Fibroblast of skin of right quadriceps (primary cell): ENCODE measurements around the gene ZNF546.
"Not testable (repeated sequence)": the region's sequence is repeated elsewhere in the genome, so short reads cannot be mapped to it uniquely, and the experiment has no call there.

Source experiments
- DNase-seq: peaks from one replicate; pipeline ENCODE4 v3.0.0-alpha.2; 2013

The ZNF546 gene

DNA sequence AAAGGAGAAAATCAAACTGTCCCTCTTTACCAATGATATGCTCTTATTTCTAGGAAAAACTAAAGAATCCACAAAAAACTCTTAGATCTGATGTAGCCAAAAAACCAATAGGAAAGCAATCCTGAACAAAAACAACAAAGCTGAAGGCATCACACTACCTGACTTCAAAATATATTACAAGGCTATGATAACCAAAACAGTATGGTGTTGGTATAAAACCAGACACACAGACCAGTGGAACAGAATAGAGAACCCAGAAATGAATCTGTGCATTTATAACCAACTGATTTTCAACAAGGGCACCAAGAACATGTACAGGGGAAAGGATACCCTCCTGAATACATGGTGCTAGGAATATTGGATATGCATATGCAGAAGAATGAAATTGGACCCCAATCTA, 9.7 kb upstream of the ZNF546 start:
- no peak for DNase-seq

DNA sequence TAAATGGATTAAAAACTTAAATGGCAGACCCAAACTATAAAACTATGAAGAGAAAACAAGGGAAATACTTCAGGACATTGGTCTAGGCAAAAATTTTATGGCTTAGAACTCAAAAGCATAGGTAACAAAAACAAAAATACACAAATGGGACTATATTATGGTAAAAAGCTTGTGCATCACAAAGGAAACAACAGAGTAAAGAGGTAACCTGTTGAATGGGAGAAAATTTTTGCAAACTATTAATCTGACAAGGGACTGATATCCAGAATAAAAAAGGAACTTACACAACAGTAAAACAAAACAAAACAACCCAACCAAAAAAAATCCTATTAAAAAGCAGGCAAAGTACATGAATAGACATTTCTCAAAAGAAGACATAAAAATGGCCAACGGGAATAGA, 9.3 kb upstream of the ZNF546 start:
- DNase-seq: no peak

DNA sequence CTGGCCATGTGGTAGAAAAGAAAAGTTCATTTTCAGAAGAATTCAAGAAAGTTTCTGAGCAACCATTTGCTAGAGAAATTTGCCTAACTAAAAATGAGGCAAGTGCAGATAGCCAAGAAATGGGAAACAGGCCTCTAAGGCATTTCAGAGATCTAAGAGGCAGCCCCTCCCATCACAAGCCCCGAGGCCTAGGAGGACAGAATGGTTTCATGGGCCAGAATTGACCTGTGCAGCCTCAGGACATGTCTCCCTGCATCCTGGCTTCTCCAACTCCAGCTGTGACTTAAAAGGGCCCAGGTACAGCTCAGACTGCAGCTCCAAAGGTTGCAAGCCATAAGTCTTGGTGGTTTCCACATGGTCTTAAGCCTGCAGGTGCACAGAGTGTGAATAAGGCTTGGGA, 3.3 kb upstream of the ZNF546 start:
- DNase-seq: no peak

DNA sequence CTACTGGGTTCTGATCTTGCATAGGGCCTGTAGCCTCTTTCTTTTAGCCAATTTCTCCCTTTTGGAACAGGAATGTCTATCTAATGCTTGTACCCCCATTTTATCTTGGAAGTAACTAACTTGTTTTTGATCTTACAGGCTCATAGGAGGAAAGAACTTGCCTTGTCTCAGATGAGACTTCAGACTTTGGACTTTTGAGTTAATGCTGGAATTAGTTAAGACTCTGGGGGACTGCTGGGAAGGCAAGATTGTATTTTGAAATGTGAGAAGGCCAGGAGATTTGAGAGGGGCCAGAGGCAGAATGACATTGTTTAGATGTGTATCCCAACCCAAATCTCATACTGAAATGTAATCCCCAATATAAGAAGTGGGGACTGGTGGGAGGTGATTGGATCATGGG, 2.5 kb upstream of the ZNF546 start:
- DNase-seq: no peak

DNA sequence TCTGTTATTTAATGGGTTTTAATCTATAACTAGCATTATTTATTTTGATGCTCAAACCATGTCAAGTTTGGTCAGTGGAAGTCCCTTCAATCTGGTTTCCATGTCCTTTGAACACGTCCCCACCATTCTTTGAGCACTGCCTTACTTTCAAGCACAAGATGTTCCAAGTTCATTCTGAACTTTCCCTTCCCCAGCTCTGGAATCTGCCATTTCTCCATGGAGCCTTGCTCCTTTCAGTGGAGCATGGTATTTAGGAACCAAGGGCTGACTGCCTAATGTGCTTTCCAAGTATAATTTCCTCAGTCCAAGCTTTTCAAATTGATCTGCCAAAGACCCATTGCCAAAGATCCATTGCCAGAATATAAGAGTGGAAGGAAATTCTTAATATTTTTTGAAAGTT, 1.1 kb upstream of the ZNF546 start:
- no peak for DNase-seq

DNA sequence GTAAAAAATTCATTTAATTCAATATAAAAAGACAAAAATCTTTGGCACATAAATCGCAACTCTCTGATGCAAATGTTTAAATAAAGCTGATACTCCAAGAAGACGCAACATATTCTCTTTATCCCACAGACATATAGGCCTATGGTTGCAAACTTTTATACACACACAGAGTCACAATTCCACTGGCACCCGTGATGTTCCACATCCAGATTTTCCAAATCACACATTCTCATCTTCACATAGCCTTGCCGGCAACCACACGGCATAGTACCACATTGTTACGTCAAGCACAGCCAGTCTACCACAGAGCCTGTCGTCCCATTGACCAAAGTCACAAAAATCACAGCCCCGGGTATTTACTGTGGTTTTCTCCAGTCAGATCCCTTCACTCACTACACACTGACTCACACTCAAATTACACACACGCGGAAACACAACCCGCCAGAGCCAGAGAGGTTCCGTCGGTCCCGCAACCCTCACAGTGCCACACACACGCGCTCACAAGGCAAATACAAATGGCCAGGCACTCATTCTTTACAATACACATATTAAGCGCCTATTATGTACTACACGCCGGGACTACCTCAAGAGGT, 546 bp upstream of the ZNF546 start:
- DNase-seq: peak; percentile 57

DNA sequence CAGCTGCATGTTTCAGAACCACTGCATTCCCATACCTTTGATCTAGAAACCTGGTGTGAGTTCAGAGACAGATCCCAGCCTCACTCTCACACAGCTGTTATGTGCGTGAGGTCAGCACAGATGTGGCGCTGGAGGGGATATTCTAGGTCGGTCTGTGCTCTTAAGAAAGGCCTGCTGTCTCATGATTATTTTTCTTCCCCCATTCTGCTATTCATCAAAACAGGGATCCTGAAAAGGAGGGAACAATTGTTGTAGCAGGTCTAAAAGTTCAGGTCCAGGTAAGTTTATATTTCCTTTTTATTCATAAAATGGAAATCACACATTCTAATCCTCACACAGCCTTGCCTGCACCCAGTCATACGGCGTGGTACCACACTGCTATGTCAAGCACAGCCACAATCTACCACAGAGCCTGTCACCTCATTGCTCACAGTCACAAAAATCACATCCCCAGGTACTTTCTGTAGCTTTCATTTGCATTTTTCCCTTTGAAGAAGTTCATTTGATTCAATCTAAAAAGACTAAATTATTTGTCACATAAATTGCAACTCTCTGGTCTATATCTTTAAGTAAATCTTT, 867 bp downstream of the ZNF546 start:
- DNase-seq: peak; percentile 4

DNA sequence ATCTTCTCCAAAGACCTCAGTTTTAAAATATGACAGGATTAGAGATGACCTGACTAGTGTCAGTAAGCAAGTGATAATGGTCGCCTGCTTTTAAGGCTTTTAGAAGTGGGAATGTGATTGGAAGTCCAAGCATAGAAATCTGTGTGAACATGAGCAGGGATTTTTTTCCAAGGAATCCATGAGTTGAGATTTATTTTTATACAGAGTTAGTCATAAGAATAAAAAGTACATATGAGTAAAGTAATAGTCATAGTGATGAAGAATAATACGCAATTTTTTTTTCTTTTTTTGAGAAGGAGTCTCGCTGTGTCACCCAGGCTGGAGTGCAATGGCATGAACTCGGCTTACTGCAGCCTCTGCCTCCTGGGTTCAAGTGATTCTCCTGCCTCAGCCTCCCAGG, 1.6 kb downstream of the ZNF546 start:
- DNase-seq: peak; percentile 3

DNA sequence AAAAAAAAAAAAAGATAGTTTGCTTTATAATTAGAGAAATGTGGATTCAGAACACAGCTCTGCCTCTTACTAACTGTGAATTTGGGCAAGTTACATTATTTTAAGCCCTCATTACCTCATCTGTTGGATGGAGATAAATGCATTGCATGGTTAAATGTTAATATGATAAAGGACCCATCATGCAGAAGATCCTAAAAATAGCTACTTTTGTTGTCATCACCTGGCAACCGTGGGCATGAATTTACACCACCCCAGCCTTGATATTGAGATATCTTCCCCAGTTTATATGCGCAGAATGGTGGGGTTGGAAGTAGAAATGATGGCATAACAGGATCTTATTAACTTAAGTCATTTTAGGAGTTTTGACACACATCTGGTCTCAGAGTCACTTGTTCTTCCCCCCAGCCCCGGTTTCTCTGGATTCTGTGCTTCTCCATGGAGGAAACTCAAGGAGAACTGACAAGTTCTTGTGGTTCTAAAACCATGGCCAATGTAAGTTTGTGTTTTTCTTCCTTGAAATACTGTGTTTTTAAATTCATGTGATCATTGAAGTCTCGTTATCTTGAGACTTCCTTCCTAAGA, 8.9 kb downstream of the ZNF546 start:
- no peak for DNase-seq

DNA sequence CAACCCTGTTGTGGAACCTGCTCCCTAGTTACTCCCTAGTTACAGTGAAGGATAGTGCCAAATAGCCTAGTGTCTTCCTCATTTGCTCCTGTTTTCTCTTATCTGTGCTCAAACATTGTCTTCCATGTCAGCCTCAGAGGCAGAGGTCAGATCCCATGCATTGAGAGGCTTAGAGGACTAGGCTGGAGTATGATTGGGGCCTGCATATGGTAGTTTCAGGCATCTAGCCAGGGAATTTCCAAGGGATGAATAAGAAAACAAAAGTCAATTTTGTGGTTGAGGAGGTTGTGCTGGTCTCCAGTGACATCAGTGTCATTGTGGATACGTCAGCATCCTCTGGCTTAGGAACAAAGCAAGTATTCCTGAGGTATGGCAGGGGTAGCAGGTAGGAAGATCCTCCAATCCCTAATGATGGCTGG, 9.4 kb downstream of the ZNF546 start:
- DNase-seq: peak; percentile 62

DNA sequence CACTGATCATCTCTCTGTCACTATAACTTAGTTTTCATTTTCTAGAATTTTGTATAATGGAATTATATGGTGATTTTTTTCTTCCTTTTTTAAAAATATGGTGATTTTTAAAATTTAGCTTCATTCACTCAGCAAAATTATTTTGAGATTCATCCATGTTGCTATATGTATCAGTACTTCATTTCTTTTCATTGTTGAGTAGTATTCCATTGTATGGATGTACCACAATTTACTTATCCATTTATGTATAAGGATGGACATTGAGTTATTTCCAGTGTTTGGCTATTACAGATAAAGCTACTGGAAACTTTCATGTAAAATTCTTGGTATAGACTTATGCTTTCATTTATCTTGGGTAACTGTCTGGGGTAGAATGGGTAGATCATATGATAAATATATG, 12.8 kb downstream of the ZNF546 start:
- no peak for DNase-seq

DNA sequence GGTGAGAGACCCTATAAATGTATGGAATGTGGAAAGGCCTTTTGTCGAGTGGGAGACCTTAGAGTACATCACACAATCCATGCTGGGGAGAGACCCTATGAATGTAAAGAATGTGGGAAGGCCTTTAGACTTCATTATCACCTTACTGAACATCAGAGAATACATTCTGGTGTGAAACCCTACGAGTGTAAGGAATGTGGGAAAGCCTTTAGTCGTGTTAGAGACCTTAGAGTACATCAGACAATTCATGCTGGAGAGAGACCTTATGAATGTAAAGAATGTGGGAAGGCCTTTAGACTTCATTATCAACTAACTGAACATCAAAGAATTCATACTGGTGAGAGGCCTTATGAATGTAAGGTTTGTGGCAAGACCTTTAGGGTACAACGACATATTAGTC, 17.1 kb downstream of the ZNF546 start:
- DNase-seq: no peak

DNA sequence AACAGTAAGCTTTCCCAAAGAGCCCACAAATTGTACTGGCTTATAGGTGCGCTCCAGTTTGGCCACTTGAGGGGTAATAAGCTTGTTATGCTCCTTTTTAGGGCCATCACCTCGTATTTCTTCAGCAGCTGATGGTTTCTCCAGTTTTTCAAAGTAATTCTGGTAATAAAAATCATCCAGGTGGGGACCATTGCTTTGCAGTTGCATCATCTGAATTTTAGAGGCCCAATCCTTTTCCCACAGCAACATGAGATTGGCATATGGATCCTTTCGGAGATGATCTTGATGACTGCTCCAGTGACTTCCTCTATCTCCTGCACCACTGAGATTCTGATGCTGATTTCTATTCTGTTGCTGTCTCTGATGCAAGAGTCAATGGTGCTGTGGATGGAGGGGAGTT, 27.1 kb downstream of the ZNF546 start:
- DNase-seq: no peak

DNA sequence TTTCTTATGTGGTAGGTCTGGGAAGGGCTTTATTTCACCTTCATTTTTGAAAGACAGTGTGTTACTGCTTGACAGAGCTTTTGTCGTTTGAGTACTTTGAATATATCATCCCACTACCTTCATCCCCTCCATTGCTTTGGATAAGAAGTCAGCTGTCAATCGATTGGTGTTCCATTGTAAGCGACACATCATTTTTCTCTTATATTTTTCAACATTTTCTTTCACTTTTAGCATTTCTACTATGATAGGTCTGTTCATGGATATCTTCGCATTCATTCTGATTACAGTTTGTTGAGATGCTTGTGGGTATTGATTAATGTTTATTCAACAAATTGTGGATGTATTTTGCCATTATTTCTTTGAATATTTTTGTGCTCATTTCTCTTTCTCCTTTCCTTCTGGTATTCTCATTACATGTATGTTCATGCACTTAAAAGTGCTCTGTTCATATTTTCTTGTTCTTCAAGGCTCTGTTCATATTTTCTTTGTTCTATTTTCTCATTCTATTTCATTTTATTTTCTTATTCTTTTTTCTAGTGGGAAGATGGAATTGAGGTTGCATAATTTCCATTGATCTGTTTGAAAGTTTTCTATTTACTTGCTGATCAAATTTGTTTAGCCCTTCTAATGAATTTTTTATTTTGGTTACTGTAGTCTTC, 29.2 kb downstream of the ZNF546 start:
- no peak for DNase-seq

DNA sequence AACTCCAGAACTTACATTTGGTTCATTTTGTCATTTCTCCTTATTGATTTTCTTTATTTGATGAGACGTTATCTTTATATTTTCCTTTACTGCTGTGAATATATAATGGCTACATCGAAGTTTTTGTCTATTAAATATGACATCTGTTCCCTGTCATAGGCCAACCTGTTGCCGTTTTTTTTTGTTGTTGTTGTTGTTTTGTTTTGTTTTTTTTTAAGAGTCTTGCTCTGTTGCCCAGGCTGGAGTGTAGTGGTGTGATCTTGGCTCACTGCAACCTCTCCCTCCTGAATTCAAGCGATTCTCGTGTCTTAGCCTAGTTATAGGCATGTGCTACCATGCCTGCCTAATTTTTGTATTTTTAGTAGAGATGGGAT, 29.7 kb downstream of the ZNF546 start:
- DNase-seq: no peak

DNA sequence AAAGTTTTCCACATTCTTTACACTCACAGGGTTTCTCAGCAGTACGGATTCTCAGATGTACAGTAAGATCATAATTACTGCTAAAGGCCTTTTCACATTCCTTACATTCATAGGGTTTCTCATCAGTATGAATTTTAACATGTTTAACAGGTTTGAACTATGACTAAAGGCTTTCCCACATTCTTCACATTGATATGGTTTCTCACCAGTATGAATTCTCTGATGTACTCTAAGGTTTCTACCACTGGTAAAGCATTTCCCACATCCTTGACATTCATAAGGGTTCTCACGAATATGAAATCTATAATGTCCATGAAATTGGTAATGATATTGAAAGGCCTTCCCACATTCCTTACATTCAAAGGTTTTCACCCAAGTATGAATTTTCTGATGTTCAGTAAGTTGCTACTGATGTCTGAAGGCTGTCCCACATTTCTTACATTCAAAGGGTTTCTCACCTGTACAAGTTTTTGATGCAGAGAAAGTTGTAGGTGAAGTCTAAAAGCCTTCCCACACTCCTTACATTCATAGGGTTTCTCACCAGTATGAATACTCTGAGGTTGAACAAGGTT, 37.2 kb downstream of the ZNF546 start:
- no peak for DNase-seq

DNA sequence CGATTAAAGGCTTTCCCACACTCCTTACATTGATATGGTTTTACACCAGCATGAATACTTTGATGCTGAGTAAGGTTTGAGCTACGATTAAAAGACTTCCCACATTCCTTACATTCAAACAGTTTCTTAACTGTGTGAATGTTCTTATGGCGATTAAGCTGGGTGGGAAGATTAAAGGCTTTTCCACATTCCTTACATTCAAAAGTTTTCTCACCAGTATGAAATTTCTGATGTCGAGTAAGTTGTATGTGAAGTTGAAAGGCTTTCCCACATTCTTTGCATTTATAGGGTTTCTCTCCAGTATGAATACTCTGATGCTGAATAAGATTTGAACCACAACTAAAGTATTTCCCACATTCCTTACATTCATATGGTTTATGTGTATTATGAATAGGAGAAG, 39.1 kb downstream of the ZNF546 start:
- peak; percentile 17 for DNase-seq

DNA sequence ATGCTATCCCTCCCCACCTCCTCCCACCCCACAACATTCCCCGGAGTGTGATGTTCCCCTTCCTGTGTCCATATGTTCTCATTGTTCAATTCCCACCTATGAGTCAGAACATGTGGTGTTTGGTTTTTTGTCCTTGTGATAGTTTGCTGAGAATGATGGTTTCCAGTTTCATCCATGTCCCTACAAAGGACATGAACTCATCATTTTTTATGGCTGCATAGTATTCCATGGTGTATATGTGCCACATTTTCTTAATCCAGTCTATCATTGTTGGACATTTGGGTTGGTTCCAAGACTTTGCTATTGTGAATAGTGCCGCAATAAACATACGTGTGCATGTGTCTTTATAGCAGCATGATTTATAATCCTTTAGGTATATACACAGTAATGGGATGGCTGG, 41.2 kb downstream of the ZNF546 start:
- not testable (repeated sequence) for DNase-seq

DNA sequence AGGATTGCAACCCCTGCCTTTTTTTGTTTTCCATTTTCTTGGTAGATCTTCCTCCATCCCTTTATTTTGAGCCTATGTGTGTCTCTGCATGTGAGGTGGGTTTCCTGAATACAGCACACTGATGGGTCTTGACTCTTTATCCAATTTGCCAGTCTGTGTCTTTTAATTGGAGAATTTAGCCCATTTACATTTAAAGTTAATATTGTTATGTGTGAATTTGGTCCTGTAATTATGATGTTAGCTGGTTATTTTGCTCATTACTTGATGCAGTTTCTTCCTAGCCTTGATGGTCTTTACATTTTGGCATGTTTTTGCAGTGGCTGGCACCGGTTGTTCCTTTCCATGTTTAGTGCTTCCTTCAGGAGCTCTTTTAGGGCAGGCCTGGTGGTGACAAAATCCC, 44.9 kb downstream of the ZNF546 start:
- not testable (repeated sequence) for DNase-seq

DNA sequence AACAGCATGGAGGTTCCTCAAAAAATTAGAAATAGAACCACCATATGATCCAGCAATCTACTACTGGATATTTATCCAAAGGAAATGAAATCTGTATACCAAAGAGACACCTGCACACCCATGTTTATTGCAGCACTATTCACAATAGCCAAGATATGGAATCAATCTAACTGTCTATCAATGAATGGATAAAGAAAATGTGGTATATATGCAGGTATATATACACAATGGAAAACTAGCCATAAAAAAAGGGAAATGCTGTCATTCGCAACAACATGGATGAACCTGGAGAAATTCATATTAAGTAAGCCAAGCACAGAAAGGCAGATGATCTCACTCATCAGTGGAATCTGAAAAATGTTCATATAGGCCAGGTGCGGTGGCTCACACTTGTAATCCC, 56.6 kb downstream of the ZNF546 start:
- DNase-seq: no peak

DNA sequence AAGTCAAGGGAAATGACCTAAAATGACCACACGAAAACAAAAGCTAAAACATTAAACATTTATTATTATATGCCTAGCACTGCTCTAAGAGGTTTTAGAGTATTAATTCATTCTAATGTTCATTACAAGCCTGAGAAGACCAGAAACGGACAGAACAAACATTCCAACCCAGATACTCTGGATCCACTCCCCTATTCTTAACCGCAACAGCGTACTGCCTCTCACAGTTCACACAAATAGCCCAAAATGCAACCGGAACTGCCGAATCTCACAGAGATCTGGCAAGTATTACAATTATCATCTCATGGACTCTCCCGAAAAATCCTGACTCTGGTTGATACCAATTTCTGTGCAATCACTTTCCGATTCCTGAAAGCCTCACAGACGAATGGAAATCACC, 57.8 kb downstream of the ZNF546 start:
- no peak for DNase-seq

DNA sequence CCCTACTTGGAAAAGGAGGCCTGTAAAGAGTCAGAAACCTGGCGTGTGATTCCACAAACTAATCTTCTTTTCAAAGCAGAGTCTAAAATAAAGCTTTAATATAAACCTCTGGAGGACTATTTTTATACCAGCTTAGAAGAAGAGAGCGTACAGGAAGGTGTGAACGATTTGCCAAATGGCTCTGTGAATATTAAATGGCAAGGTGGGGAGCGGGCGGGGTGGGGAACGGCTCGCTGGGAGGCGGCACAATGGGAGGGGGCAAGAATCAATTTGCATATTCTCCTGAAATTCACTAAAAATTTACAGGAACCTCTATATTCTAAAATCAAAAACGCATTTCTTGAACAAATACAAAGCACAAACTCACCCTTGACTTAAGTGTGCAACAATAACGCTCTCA, 58.2 kb downstream of the ZNF546 start:
- no peak for DNase-seq

DNA sequence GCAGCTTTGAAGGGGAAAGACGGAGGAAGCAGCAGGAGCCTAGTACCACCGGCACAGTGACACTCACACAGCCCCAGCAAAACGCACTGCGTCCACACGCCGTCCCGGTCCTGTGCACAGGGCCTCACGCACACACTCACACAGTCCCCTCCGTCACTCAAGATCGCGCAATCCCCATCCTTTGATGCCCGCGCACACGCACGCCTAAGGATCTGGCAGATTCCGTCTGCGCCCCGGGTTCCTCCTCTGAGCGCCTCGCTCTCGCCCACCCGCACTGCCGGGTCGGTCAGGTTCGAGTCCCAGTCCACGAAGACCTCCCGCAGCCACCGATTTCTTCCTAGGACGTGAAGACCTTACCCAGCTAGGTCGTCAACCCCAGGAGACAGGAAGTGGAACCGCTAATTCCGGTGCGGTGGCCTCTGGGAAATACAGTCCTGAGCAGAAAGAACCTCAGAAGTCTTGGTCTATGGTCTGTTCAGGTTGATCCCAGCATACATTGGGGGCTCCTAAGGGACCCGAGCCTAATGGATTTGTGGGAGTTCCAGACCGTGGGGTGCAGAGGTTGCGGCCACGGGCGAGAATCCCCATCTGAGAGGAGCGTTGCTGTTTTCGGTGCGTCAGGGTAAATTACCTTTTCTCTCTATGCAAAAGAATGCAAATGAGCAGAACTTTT, 59.1 kb downstream of the ZNF546 start, which contains the start of gene ZNF780B:
TSS of gene ZNF780B (minus strand) at position 400 of the 673 bp plus-strand sequence. CDS start 5,899 bp downstream, outside the sequence.
- DNase-seq: peak; percentile 57
